HS-27A (cell line): ENCODE data around the gene NUTM2A.
"Not testable (repeated sequence)": the region's sequence is repeated elsewhere in the genome, so short reads cannot be mapped to it uniquely, and the experiment has no call there.

Source experiments
- DNase-seq: peaks from one replicate; pipeline ENCODE4 v3.0.0-alpha.2; 2012; ENCODE audit warnings: low read depth, missing footprints

Gene NUTM2A

DNA sequence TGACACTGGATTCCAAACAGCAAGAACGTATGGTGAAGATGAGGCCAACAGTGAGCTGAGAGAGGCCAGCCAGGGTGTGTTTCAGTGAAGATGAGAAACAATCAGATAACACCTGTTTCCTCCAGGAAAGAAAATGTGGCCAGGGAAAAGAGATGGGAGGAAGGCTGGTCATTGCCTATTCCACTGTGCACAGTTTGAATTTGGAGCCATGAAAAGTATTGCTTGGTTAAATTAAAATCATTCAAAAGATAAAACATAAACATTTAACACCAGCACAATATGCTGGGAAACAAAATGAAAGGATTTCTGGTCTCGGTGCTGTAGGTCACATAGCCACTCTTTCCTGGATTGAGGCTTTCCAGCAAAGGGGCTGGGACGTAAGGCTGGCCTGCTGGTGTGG is at the start of gene NUTM2A:
Gene NUTM2A (plus strand): TSS at position 301 of the 400 bp plus-strand sequence. CDS start 383 bp downstream, outside the sequence.
- not testable (repeated sequence) for DNase-seq

- not testable (repeated sequence) for DNase-seq
These were observed 47.7 kb upstream of the NUTM2A start for GRCh38 chr10:87177587-87177986.

- not testable (repeated sequence) for DNase-seq
These were observed 40.8 kb upstream of the NUTM2A start for GRCh38 chr10:87184421-87184820.

- not testable (repeated sequence) for DNase-seq
These were observed 39.2 kb upstream of the NUTM2A start for GRCh38 chr10:87186016-87186415.

DNA sequence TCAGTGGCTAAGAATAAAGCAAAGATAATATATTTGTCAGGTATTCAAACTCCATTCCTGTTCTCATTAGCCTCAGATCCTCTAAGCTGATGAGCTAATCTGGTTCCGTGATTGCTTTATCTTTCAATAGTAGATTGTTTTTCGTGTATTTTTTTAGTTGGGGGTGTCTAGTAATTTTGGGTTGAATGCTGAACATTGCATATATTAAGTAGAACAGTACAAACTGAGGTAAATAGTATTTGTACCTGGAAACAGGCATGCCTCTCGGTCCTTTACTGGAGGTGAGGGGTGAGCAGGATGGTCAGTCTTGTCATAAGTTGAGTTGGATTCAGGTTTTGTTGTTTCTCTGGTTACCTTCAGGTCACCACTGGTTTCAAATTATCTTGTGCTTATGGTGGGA is 37.7 kb upstream of the NUTM2A start:
- DNase-seq: not testable (repeated sequence)

DNA sequence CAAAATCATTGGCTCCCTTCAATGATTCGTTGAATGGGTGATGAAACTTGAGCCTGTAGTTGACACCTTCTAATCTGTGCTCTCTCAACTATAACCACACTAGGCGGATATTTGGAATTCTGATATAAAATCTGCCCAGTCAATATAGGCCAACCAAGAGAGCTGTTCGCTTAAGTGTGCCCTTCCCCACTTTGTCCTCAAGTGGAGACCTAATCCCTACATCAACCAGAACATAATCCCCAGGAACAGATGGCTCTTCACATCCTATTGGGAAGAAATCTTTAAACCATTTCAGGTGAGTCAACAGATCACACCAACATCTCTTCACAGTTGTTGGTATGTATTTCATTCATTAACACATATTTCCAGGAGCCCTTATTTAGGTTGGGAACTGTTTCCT is 33.4 kb upstream of the NUTM2A start:
- DNase-seq: not testable (repeated sequence)

DNA sequence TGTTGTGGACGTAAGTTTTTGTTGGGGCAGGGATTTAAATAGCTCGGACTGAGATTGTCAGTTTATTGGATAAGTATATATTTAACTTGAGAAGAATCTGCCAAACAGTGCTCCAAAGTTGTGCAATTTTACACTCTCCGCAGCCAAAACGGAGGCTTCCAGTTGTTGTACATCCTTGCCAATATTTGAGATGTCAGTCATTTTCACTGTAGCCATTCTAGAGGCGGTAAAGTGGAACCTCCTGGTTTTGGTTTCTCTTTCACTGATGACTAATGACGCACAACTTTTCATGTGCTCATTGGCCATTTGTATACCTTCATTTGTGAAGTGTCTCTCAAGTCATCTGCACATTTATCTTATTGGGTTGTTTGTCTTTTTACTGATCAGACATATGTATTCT is 24.3 kb upstream of the NUTM2A start:
- not testable (repeated sequence) for DNase-seq

DNA sequence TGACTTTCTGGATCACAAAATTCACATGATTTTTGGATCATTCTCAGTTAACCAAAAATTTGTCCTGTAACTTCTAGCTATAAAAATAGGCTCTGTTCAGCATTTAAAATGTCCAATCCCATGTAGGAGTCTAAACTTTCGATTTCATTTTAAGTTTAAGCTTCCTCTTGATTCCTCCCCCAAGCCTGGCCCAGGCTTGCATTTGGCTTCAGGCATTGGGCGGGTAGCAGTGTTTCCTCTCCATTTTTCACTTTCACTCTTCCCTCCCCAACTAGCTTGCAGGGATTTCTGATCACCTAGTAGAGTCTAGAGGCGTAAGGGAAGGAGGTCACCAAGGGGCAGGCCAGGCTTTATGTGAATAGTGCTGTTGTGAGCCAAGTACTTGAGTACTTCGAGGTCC is 20.4 kb upstream of the NUTM2A start:
- not testable (repeated sequence) for DNase-seq

GRCh38 chr10:87206922-87207321 is 18.3 kb upstream of the NUTM2A start:
- not testable (repeated sequence) for DNase-seq

- DNase-seq: not testable (repeated sequence)
These were observed 14.9 kb upstream of the NUTM2A start for GRCh38 chr10:87210309-87210708.

DNA sequence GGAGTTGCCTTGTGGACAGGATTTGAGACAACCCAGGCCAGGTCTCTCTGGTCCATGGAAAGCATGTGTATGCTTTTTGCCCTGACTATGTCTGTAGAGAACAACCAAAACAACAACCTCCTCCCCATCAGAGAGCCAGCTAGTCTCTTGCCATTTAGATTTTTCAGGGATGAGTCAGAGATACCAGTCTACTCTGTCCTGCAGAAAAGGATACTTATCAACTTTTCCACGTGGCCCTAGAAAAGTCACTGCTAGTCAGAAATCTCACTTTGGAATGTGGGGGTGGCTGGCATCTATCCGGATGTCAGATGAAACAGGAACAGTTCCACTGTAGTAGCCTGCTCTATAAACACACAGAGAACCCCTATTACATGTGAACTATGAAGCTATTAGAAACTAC is 13.4 kb upstream of the NUTM2A start:
- not testable (repeated sequence) for DNase-seq

DNA sequence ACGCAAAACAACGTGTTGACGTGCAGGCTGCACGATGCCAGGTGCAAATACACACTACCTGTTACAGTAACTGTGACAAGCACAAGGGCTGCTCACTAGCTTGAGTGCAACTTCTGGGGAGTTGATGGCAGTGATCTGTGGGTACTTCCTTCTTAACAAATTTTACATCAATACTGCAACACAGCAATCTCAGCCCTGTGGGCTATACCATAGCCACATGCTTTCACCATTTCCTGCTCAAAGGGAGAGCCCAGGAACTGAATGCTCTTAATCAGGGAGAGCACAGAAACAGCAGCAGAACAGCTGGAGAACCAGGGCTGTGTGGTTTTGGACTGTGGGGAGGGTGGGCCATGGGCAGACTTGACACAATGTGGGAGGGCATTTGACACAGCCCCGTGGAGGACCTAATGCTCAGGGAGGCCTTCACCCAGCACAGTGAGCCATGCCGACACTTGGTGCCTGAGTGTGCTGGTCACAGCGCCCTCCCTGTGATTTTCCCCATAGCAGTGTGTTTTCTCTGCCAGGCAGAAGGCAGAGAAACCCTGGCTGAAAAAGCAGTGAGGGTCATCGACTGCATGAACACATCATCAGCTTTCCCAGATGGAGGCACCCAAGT is 12.0 kb upstream of the NUTM2A start:
- not testable (repeated sequence) for DNase-seq

GRCh38 chr10:87213806-87214205 is 11.4 kb upstream of the NUTM2A start:
- DNase-seq: not testable (repeated sequence)

DNA sequence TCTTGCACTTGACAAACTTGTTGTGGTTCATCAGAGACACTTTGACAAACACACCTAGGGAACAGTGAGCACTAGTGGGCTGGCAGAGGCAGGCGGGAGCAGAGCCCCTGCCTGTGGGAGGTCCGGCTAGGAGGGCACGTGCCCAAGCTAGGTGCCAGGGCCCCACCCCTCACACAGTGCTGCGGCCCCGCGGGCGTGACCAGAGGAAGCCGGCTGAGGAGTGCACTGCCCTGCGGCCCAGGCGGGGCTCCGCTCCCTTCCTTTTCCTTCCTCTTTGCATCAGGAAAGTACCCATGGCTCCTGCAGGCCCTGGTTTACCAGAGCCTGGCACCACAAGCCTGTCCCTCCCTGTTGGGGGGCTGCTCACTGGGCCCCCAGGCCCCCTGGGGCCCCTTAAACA is 9.1 kb upstream of the NUTM2A start:
- DNase-seq: not testable (repeated sequence)

DNA sequence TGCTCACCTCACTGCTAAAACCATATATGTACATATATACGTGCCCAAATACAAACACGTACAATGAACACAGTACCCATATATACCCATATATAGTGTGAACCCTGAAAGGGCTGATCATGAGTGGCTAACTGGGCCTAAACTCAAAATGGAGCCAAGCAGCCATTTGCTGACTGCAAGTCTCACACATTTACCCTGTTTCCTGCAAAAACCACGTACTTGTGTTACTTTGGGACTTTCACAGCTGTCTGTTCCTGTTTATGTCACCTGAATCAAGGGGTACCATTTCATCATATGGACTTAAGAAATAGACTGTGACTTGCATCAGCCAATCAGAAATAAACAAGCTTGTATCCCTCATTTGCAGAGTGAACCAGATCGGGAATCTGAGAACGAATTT is 5.9 kb upstream of the NUTM2A start:
- not testable (repeated sequence) for DNase-seq

GRCh38 chr10:87222789-87223188 is 2.5 kb upstream of the NUTM2A start:
- DNase-seq: not testable (repeated sequence)

DNA sequence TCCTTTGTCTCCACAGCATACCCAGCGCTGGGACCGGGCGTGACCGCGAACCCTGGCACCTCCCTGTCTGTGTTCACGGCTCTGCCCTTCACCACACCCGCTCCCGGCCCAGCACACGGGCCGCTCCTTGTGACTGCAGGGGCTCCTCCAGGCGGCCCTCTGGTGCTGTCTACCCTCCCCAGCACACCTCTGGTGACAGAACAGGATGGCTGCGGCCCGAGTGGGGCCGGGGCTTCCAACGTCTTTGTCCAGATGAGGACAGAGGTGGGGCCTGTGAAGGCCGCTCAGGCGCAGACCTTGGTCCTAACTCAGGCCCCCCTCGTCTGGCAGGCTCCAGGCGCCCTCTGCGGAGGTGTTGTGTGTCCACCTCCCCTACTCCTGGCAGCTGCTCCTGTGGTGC is 3.0 kb downstream of the NUTM2A start:
- not testable (repeated sequence) for DNase-seq

DNA sequence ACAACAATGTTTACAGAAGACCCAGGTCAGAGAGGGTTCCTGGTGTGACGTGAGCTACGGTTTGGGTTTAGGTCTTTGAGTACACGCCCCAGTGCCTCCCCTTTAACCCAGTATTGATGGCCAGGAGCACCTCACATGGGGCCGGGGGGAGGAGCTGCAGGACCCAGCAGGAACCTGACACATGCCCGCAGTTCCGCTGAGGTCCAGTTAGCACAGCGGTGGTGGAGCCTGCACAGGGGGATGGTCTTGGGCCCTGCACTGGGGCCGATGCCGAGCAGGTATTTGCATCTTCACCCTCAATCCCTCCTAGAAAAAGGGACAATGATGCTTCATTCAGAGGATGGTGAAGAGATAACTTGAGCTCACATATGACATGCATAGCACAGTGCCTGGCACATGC is 4.0 kb downstream of the NUTM2A start:
- not testable (repeated sequence) for DNase-seq

- not testable (repeated sequence) for DNase-seq
These were observed 9.6 kb downstream of the NUTM2A start for GRCh38 chr10:87234854-87235253.

GRCh38 chr10:87237244-87237643 is 12.0 kb downstream of the NUTM2A start:
- not testable (repeated sequence) for DNase-seq

GRCh38 chr10:87239346-87239808 is 14.1 kb downstream of the NUTM2A start:
- DNase-seq: not testable (repeated sequence)

DNA sequence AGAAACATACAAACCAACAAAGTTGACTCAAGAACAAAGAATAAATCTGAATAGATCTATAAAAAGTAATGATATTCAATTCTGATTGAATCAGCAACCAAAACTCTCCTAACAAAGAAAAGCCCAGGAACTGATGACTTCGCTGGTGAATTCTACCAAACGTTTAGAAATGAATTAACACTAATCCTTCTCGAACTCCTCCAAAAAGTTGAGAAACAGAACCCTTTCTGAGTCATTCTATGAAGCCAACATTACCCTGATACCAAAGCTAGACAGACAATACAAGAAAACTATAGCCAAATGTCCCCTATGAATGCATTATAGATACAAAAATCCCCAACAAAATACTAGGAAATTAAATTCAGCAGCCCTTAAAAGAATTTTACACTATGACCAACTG is 16.9 kb downstream of the NUTM2A start:
- DNase-seq: not testable (repeated sequence)

DNA sequence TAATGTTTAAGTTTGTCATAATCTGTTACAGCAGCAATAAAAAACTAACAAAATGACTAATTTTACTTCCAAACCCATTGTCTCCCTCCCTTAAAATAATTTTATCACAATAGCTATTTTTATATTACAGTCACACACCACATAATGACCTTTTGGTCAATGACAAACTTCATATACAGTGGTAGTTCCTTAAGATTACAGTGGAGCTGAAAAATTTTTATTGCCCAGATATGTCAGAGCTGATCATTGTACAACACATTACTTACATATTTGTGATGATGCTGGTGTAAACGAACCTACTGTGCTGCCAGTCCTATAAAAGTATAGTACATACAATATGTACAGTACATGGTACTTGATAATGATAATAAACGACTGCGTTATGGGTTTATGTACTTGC is 22.1 kb downstream of the NUTM2A start:
- DNase-seq: not testable (repeated sequence)

DNA sequence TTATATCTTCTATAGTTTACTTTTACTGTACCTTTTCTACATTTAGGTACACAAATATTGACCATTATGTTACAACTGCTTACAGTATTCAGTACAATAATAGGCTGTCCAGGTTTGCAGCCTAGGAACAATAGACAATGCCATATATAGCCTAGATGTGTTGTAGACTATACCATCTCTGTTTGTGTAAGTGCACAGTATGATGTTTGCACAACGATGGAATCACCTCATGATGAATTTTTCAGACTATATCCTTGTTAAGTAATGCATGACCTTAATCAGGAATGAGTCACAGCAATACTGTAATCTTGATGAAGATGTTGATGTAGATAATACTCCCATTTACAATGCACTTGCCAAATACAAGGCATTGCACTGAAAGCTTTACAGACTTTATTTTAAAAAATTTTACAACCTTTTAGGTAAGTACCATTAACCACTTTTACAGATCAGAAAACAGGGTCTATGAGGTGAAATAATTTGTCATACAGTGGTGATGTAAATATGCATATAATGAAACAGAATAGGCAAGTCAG is 23.6 kb downstream of the NUTM2A start:
- not testable (repeated sequence) for DNase-seq
